Chondrocyte (in vitro differentiated cells): ENCODE data around the gene EPS8L2. TPM values are rescaled to one million over a fixed set of nuclear protein-coding genes. Genes with fewer than 3 reads are reported as not detected.
"Not testable (repeated sequence)": the region's sequence is repeated elsewhere in the genome, so short reads cannot be mapped to it uniquely, and the experiment has no call there.

Experiments used
- DNase-seq: peaks from one replicate; pipeline ENCODE4 v3.0.0; 2021; ENCODE audit warnings: mixed read lengths, low spot score
- H3K27ac Mint-ChIP-seq: one replicate; pipeline ENCODE4 v1.8.0; 2021; ENCODE audit warnings: mild to moderate bottlenecking, moderate library complexity, mixed read lengths; ENCODE audit not compliant: unreplicated experiment
- H3K27me3 Mint-ChIP-seq: 2 replicates; pipeline ENCODE4 v1.8.0; 2021; ENCODE audit warnings: low read depth, mixed read lengths
- H3K36me3 Mint-ChIP-seq: 2 replicates; pipeline ENCODE4 v1.8.0; 2021; ENCODE audit warnings: low read depth, mixed read lengths
- H3K4me1 Mint-ChIP-seq: 2 replicates; pipeline ENCODE4 v1.8.0; 2021; ENCODE audit warnings: low read depth, mild to moderate bottlenecking, mixed read lengths
- H3K4me3 Mint-ChIP-seq: one replicate; pipeline ENCODE4 v1.8.0; 2021; ENCODE audit warnings: mild to moderate bottlenecking, moderate library complexity, mixed read lengths; ENCODE audit not compliant: unreplicated experiment
- H3K9me3 Mint-ChIP-seq: 2 replicates; pipeline ENCODE4 v1.8.0; 2021; ENCODE audit warnings: low read depth, mixed read lengths
- total RNA-seq: library from RNA; stranded (reverse); gene quantifications from 3 replicates; pipeline ENCODE4 v1.2.1, GENCODE V29; 2021
- TF ChIP-seq, protein P1 (sequence below): fragments of 200-600 bp; sonication (generic); IDR thresholded peaks from 2 replicates; pipeline ENCODE4 v1.5.0; 2021; ENCODE audit warnings: antibody characterized with exemption, mild to moderate bottlenecking, moderate library complexity

The EPS8L2 gene
- total RNA-seq, 1 donor from 2014 or later: 51.6 TPM

DNA sequence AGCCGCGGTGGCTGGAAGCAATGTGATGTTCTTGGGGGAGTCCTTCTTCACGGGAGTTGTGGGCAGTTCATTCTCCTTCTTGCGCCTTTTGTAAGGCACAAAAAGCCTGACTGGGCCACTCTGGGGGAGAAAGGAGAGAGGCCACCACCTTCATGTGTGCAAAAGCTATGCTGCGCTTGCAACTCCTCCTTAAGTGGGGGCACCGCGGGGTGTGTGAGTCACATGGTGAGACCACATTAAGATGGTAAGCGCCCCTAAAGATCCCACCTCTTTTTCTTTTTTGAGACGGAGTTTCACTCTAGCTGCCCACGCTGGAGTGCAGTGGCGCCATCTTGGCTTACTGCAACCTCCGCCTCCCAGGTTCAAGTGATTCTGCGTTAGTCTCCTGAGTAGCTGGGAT, 25.1 kb upstream of the EPS8L2 start:
- peaks cover 46% of the 10 kb centered on the region for H3K36me3 Mint-ChIP-seq

DNA sequence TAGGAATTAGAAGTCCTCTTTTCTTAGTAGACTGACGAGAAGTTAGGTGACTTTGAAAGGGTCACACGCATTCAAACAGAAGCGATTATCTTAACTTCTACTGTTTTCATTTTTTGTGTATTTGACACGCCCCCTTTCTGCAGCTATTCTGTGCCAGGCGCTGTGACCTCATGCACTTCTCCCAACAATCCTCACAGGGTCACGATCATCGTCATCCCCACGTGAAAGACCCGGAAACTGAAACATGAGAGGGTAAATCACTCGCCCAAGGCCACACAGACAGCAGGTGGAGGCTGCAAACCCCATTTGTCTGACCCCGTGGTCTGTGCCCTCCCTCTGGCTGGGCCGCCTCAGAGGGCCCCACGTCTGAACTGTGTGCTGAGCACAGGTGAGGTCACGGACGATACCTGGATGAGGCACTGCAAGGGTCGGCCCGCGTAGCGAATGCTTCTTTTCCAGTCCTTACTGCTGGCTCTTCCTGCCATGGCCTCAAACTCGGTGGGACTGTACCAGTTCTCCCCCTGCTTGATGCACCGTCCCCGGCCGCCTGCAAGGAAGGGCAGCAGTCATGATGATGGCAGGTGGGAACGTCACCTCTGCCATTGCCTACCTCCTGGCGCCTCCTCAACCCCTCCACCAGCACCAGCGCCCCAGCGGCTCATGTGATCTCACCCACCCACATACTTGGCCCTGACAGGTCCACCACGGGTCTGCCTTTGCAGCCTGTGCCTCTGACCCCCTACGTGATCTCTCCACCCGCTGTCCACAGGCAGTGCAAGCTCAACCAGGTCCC, 19.4 kb upstream of the EPS8L2 start:
- Mint-ChIP-seq H3K27ac (peak overlapping the region; percentile 45), H3K4me1 (peaks cover 24% of the 10 kb centered on the region), H3K27me3 (no peaks in the 10 kb centered on the region), H3K36me3 (peaks cover 47% of the 10 kb centered on the region), H3K9me3 (no peaks in the 10 kb centered on the region), H3K4me3 (no peak overlapping the region)
- TF ChIP-seq, protein P1, sequence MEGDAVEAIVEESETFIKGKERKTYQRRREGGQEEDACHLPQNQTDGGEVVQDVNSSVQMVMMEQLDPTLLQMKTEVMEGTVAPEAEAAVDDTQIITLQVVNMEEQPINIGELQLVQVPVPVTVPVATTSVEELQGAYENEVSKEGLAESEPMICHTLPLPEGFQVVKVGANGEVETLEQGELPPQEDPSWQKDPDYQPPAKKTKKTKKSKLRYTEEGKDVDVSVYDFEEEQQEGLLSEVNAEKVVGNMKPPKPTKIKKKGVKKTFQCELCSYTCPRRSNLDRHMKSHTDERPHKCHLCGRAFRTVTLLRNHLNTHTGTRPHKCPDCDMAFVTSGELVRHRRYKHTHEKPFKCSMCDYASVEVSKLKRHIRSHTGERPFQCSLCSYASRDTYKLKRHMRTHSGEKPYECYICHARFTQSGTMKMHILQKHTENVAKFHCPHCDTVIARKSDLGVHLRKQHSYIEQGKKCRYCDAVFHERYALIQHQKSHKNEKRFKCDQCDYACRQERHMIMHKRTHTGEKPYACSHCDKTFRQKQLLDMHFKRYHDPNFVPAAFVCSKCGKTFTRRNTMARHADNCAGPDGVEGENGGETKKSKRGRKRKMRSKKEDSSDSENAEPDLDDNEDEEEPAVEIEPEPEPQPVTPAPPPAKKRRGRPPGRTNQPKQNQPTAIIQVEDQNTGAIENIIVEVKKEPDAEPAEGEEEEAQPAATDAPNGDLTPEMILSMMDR: no peak
- no peak for DNase-seq

More for the DNA sequence above, 25.1 kb upstream of the EPS8L2 start:
- H3K9me3 Mint-ChIP-seq: no peaks in the 10 kb centered on the region
- TF ChIP-seq, protein P1: no peak
- no peak overlapping the region for H3K4me3 Mint-ChIP-seq
- no peak overlapping the region for H3K27ac Mint-ChIP-seq
- no peak for DNase-seq
- no peaks in the 10 kb centered on the region for H3K27me3 Mint-ChIP-seq
- no peaks in the 10 kb centered on the region for H3K4me1 Mint-ChIP-seq

DNA sequence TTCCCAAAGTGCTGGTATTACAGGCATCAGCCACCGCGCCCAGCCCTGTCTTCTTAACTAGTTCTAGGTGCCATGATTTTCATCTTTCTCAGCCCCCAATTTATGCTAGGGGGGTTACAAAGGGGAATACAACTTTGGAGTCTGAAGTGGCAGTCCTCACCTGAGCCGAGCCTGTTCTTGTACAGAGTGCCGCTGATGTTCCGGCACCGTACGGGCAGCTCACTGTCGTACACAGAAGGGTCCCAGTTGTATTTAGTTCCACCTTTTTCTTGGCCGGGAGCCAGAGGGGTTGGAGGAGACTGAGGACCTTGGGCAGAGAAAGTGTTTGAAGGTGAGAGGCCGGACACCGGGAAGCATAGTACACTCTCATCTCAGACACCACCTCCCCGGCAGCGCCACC, 18.3 kb upstream of the EPS8L2 start:
- TF ChIP-seq, protein P1: no peak
- DNase-seq: no peak
- Mint-ChIP-seq H3K4me3 (no peak overlapping the region), H3K27ac (no peak overlapping the region), H3K4me1 (peaks cover 32% of the 10 kb centered on the region), H3K9me3 (no peaks in the 10 kb centered on the region), H3K36me3 (peaks cover 39% of the 10 kb centered on the region), H3K27me3 (no peaks in the 10 kb centered on the region)

DNA sequence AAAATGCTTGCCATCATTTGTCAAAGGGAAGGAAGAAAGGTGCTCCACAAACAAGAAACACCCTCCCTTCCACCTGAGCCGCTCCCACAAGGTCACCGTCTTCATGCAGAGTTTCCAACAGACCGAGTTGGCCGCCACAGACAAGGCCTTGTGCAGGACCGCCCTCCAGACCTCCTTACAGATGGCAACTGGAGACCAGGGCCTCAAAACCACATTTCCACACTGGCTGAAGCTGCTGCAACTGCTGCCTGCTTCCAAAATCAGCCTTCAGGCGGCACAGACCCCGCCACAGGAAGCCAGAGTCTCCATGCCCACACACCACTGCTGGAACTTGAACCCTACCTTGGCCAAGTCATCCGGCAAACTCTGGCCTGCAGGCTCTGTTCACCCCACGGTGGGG, 17.4 kb upstream of the EPS8L2 start:
- H3K9me3 Mint-ChIP-seq: no peaks in the 10 kb centered on the region
- H3K4me3 Mint-ChIP-seq: no peak overlapping the region
- peak overlapping the region; percentile 12 for H3K27ac Mint-ChIP-seq
- peaks cover 32% of the 10 kb centered on the region for H3K36me3 Mint-ChIP-seq
- H3K27me3 Mint-ChIP-seq: no peaks in the 10 kb centered on the region
- TF ChIP-seq, protein P1: no peak
- H3K4me1 Mint-ChIP-seq: peaks cover 41% of the 10 kb centered on the region
- no peak for DNase-seq

DNA sequence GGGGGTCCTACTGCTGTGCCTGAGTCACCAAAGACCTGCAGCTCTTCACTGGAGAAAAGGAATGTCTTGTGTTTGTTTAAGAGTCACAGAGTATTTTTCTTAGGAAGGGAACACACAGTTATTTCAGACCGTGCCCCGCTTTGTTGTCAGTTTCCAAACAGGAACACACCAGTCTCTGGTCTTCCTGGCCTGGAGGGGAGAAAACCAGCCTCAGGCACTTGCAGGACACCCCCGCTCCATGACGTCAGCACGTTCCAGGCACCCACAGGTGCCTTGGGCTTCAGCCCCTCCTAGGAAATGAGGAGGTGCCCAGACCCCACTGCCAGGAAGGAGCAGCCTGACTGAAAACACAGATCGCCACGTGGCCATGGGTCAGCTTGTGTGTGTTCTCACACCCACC, 16.4 kb upstream of the EPS8L2 start:
- H3K36me3 Mint-ChIP-seq: peaks cover 22% of the 10 kb centered on the region
- peak overlapping the region; percentile 95 for H3K27ac Mint-ChIP-seq
- no peaks in the 10 kb centered on the region for H3K27me3 Mint-ChIP-seq
- no peak for DNase-seq
- no peak overlapping the region for H3K4me3 Mint-ChIP-seq
- TF ChIP-seq, protein P1: no peak
- H3K9me3 Mint-ChIP-seq: no peaks in the 10 kb centered on the region
- H3K4me1 Mint-ChIP-seq: peaks cover 45% of the 10 kb centered on the region

DNA sequence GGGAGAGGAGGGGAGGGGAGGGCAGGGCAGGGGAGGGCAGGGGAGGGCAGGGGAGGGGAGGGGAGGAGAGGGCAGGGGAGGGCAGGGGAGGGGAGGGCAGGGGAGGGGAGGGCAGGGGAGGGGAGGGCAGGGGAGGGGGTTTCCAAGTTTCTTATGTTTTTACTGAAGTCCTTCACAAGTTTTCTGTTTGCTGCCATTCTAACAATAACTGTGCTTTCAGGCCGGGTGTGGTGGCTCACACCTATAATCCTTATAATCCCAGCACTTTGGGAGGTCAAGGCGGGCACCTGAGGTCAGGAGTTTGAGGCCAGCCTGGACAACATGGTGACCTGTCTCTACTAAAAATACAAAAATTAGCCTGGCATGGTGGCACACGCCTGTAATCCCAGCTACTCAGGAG, 15.8 kb upstream of the EPS8L2 start:
- H3K9me3 Mint-ChIP-seq, H3K4me3 Mint-ChIP-seq, H3K27me3 Mint-ChIP-seq, H3K27ac Mint-ChIP-seq, DNase-seq: not testable (repeated sequence)
- H3K36me3 Mint-ChIP-seq: peaks cover 20% of the 10 kb centered on the region
- peaks cover 45% of the 10 kb centered on the region for H3K4me1 Mint-ChIP-seq
